ENCODE data around the gene HIVEP3.

The HIVEP3 gene

DNA sequence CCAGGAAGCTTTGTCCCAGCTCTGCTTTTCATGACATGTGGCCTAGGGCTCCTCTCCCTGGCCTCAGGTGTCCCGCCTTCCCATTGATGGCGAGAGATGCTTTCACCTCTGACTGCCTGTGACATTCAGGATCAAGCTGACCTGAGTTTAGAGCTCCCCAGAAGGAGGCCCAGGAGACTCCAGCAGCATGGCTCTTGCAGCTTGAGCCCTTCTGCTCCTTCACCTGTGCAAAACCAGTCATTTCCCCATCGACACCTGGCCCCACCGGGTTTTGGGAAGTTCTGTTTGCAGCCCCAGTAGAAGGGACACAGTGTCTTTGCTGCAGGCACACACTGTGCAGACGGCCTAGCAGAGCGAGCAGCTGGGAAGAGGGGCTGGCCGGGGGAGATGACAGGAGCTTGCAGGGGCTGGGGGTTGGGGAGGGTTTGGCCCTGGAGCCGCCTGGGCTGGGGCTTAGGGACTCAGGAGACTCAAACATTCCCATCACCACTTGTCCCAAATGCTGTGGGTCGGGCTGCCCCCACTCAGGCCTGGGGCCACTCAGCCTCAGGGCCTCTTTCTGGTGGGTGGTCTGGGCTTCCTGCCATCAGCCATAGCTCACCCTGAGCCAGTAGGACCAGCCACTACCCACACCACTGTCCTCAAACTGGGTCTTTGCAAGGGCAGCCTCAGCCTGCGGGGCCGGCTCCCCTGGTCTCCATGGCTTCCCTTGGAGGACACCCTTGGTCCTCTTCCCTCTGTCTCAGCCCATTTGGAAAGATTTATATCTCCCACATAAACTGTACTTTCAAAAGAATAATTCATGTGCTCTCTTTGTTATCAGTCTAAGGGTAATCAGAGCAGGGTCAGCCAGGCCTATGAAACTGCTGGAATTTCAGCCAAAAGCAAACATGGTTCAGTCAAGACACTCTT is 430.4 kb downstream of the HIVEP3 start:
- no peak for DNase-seq

DNA sequence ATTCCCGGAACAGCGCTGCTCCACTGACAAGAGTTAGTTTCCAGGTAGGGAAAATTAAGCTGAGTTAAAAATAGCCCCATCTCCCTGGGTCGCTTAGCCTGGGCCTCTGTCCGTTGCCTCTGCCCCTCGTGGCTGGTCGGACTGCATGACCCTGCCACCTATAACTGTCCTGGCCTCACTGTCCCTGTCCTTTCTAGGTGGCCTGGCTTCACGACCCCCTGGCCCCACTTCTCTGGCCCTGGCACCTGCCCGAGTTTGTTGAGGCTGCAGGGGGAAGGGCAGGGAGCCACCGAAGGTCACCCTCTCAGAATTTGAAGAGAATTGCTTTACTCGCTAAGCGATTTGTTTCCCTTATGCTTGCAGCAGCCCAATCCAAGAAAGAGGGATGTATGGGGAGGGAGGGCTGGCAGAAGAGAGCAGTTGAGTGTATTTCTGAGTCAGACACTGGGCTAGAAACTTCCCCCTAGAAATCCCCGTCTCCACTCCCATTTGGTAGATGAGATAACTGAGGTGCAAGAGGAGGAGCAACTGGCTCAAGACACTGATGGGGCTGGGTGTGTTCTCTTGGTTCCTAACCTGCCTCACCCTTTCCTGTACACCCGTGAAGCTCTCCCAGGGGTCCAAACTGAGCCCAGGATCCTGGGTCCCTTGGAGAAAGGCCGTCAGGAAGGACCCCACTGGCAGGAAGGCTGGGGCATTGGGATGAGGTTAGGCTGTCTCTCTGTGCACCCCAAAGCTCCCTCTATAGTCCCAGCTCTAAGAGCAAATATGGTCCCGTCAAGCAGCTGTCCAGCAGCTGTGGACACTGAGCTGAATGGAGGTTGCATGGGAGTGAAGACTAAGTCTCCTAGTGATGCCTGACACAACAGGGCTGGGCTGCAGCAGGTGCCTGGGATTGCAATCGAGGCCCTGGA is 431.3 kb downstream of the HIVEP3 start:
- no peak for DNase-seq

- no peak for DNase-seq
Measured at GRCh38 chr1:41486371-41487125, 432.2 kb downstream of the HIVEP3 start.

DNA sequence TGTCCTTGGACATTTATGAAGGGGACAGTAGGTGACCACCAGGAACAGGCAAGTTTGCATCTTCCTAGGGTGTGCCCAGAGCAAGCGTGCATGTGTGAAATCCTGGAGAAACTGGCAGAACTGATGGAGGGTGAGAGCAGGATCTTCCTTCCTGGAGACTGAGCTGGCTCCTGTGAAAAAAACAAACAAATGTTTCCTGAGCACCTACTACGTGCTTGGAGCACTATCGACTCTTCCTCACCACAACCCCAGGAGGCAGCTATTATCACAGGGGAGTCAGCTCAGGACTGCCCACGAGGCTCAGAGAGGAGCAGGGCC is 432.7 kb downstream of the HIVEP3 start:
- DNase-seq: no peak

- no peak for DNase-seq
Measured at GRCh38 chr1:41485605-41486004, 433.1 kb downstream of the HIVEP3 start.

DNA sequence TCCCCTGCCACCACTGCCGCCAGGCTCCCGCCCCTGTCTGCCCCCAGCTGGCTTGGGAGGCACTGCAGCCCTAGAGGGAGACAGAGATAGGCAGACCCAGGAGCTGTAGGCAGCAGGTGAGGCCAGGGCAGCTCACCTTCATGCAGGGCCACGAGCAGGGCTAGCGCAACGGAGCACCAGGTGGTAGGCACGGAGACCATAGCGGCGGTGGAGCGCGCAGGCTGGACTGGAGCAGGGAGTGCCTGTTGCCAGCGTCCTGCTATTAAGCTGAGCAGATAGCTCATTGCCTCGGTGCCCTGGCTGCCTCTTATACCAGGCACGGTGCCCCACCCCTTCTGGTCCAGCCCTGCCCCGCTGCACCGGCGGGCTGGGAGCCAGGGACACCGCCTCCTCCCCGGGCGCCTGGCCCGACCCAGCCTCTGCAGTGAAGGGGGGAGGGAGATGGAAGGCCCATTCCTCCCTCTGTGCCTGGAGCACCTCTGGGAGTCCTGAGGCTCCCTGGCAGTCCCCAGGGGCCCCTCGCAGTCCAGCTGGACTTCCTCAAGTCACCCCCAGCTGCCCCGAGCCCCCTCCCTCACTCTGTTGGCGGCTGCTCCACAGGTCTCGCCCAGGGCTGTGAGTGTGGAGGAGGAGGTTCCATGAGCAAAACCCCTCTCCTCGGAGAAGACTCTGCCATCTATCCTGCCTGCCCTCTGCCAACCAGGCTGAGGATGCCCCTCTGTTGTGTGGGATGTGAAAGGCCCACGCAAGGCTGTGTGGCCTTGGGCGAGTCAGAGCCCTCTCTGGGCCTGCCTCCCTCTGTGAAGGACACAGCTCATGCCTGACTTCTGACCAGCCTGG is 434.1 kb downstream of the HIVEP3 start, which contains the start of gene EDN2:
EDN2 (minus strand) TSS at position 282 of the 840 bp plus-strand sequence; CDS start at position 200, 82 bp downstream.
- no peak for DNase-seq

- DNase-seq: no peak
Measured at GRCh38 chr1:41483960-41484401, 434.7 kb downstream of the HIVEP3 start.

DNA sequence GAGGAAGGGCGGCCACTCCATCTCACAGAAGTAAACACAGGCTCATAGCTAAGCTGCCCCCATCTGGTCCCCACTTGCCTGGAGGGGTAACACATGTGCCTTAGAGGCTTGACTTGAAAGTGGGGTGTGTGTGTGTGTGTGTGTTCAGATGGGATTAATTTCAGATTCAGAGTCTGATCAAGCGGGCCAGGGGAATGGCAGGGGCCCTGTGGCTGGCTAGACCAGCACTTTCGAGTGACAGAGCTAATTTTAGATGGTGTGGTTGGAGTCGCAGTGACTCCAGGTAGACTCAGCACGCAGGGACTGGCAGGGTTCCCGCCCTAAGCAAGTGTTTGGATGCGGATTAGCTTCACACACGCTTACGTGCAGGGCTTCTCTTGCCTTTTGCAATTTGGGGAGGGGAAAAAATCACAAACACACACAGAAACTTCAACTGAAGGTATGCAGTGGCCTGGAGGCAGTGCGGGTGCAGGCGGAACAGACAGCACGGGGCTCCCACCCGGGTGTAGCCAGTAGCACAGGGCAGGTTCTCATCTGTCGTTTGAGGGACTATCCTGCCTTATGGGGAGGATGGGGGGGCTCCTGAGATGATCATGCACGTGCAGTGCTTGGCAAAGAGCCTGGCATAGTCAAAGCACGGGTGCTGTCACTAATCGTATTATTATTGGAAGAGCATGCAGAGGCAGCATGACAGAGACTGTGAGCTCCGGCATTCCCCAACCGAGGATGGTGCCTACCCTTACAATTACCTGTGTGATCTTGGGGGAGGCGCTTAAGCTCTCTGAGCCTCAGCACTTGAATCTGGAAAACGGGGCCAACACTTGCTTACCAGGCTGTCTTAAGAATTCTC is 435.5 kb downstream of the HIVEP3 start:
- DNase-seq: no peak

- no peak for DNase-seq
Measured at GRCh38 chr1:41482001-41482765, 436.5 kb downstream of the HIVEP3 start.

DNA sequence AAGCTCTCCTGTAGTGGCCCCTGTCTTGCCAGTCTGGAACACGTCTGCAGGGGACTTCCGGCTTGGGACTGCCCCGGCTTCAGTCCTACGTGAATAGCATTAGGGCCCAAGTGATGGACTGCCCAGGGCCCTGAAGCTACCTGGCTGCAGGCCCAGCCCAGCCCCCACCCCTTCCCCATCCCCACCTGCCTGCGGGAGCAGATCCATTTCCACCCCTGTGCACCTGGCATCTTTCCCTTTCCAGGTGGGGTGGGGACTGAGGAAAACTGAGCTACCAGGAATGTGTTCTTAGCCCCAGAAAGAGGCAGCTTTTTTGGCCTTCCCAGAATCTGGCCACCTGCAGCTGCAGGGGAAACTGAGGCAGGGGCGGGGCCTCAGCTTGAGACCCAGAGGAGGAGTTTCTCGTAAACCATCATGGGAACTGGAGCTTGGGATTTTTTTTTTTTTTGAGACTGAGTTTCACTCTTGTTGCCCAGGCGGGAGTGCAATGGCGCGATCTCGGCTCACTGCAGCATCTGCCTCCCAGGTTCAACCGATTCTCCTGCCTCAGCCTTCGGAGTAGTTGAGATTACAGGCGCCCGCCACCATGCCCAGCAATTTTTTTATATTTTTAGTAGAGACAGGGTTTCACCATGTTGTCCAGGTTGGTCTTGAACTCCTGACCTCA is 437.5 kb downstream of the HIVEP3 start:
- no peak for DNase-seq

GRCh38 chr1:41480204-41481108 is 438.3 kb downstream of the HIVEP3 start:
- no peak for DNase-seq

DNA sequence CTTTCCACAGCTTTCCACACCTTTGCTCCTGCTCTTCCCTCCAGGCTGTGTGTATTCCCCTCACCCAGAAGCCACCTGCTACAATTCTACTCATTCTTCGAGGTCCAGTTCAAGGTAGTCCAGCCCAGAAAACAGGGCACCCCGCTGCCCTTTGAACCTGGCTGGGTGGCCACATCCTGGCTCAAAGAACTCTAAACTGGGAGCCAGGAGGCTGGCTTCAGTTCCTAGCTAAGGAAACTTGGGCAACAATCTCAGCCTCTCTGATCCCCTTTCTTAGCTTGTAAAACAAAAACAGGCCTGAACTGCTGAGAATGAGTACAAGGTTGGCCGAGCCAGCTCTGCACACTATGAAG is 438.9 kb downstream of the HIVEP3 start:
- DNase-seq: no peak

DNA sequence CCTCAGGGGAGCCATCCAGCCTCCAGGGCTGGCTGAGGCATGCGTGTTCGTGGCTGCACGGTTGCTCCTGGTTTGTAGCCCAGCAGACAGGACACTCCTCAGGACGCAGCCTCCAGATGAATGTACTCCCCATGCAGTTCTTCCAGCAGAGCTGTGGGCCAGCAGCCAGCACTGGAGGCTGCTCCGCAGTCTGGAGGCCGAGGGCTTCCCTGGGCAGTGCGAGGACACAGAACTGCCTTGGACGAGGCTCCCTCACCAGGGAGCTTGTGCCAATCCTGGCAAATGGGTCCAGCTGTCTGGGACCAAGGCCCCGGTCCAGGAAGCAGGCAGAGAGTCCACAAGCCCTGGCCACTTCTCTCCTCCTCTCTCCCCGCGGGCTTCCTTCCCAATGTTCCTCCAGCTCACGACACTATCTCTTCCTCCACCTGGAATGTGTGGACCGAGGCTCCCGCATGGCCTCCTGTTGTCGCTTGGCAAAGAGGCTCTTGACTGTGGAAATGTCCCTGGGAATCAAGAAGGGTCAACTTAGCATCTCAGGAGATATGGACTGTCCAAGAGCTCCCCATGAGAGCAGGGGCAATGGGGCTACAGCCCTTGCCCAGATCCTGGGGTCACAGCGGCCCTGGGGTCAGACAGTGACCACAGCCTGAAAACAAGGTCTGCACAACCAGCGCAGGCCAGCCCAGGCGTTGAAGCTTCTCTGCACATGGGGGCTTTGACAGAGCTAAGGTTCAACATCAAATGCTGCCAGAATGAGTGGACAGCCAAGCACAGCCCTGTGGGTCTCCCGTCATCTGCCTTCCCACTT is 439.5 kb downstream of the HIVEP3 start:
- DNase-seq: no peak

DNA sequence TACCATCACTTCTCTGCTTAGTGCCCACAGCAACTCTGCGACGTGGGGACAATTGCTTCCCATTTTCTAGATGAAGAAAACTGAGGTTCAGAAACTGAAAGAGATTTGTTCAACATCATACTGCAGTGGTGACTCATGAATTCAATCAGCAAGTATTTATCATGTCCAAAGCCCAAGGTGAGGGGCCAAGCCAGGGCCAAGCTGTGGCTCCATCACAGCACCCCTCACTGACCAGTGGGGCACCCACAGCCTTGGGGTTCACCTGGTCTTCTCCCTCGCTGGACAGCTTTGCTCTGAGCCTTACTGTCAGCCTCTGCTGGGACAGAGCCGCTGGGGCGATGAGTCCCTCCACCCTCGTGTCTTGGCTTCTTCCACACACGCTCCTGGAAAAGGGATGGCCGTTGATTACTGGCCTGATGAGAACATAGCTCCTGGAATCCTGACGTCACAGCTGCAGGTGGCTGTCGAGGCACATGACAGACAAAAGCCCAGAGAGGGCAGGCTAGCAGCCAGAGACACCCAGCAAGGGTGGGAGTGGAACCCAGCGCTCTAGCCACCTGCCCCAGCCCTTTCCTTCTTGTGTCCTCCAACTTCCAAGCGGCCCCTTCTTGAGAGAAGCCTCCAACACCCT is 440.5 kb downstream of the HIVEP3 start:
- DNase-seq: no peak

DNA sequence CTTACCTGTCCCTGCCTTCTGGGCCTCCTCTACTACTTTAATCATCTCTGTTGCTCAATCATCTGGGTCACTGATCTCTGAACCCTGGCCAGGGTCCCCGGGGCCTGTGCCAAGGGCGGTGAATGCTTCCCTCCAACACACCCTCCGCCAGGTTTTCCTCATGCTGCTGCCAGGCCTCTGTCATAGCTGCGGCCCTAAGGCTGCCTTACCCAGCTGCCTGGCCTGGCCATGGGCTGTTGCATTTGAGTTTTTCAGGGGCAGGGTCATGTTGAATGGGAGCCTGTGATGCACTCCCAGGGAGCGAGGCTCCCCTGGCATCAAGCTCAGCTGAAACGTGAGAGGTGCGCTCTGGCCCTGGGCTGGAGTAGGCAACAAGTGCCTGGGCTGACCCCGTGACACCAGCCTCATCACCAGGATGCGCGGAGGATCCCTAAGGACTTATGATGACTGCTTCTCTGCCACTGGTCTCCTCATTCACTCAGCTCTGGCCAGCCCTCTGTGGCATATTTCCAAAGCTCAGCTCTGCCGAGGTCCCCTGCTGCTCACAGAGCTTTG is 441.8 kb downstream of the HIVEP3 start:
- no peak for DNase-seq

DNA sequence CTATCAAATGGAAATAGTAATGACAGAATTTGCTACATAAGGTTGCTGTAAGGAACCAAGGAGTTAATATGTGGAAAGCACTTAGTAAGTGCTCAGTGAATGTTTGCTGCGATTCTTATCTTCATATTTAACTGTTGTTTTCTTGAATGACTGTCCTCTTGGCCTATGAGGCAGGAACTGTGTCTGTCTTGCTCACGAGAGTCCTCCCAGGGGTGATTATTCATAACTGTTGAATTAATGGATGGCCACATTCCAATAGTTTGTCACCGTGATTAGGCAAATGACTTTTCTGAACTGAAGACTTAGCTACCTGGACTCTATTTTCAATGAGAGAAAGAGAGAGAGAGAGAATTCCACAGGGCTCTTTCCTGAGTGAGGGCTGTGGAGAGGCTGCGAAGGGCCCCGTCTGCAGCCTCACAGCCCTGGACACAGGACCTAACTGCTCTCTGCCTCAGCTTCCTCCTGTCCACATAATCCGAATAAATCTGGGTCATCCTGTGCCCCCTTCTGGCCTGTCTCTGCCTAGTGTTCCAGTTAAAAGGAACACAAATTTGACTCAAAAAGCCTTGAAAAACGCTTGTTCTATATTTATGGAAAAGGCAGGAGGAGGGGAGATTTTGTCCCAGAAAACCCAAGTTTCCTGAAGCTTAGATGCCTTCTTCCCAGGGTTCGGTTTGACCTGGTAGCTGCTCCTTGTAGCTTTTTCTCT is 442.7 kb downstream of the HIVEP3 start:
- no peak for DNase-seq
